HG02759 (cell line): Measurements from ENCODE around the gene SIPA1L3.
"Not testable (repeated sequence)": the region's sequence is repeated elsewhere in the genome, so short reads cannot be mapped to it uniquely, and the experiment has no call there.

ENCODE experiments used
- ATAC-seq: cut with Tn5 transposase; IDR thresholded peaks from one replicate; pipeline ENCODE4 v1.9.1; 2021; ENCODE audit warnings: mild to moderate bottlenecking, moderate library complexity; ENCODE audit not compliant: unreplicated experiment

The SIPA1L3 gene

DNA sequence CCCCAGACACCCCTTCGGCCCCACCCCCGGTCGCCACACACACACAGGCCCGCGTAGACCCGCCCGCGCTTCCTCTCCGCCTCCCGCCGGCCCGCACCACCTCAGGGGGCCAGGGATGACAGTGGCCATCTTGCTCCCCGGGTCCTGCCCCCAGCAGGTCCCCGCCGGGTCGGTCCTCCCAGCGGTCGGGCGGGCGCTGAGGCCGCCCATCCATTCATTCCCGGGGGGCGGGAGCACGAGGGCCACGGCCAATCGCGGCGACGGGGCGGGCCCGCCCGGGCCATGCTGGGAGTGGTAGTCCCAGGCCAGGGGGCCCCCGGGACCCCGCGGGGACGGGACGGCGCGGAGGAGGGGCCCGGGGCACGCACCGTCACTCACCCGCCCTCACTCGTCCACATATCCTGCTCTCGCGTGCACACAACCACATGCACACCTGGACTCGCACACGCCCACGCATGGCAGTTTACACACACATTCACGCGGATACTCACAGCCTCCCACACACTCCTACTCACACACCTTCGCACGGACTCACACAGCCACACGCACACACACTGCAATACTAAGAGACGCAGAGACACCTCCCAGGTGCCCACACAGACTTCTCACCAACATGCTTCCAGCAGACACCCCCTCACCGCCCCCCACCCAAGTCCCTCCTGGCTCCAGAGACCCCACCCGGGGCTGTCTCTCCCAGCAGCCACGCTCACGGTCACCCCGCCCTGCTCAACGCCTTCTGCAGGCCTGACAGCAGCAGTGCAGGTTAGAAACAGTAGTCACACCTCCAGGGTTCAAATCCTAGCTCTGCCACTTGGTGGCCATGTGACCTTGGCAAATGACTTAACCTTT, 317.2 kb downstream of the SIPA1L3 start, which contains the start of gene DPF1:
Gene DPF1 (minus strand): TSS at position 209 of the 849 bp plus-strand sequence. CDS start 80 bp downstream, at position 129.
- ATAC-seq: peak; percentile 87

DNA sequence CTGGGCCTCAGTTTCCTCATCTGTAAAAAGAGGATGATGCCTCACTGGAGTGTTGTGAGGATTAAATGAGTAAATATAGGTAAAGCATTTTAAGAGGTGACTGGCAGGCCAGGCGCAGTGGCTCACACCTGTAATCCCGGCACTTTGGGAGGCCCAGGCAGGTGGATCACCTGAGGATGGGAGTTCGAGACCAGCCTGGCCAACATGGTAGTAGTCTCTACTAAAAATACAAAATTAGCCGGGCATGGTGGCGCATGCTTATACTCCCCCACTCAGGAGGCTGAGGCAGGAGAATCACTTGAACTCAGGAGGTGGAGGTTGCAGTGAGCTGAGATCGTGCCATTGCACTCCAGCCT, 317.8 kb downstream of the SIPA1L3 start:
- ATAC-seq: not testable (repeated sequence)

DNA sequence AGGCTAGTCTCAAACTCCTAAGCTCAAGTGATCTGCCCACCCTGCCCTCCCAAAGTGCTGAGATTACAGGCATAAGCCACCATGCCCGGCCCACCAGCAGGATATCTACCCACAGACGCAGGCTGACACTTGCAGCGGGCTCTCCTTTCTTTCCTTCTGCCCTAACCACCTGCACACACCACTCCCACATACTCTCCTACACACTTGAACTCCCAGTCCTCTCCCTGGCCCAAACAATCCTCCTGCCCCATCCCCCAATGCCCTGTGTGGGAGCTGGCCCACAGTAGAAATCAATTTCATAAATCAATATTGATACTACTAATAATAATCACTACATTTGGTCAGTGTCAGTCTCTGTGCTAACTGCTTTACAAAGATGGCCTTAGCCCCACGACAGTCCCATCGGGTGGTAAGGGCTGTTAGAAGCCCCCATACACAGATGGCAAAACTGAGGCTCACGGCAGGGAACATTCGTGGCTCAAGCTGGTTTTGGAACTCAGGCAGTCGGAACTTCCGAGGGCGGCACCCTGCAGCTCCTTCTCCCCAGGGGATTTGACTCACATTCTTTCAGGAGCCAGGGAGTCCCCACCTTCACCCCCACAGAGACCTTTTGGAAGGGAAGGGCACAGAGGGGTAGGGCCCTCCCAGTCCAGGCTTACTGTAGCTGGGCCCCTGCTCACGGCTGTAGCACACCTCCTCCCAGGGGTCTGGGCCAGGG, 320.4 kb downstream of the SIPA1L3 start:
- ATAC-seq: no peak

DNA sequence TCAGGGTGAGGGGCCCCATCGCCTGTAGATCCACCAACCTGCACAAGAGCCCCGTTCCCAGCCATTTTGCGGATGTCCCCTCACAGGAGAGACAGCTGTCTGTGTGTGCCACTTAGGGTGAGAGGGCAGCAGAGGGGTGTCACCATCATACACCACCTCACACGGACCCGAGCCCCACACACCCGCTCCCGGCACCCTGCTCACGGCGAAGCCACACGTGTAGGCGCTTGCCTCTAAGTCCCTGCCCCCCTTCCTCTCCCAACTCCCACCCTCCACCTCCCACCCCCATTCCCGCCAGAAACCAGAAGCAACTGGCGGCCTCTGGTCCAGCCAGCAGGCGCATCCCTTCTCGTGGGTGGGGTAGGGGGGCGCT, 321.0 kb downstream of the SIPA1L3 start:
- no peak for ATAC-seq

DNA sequence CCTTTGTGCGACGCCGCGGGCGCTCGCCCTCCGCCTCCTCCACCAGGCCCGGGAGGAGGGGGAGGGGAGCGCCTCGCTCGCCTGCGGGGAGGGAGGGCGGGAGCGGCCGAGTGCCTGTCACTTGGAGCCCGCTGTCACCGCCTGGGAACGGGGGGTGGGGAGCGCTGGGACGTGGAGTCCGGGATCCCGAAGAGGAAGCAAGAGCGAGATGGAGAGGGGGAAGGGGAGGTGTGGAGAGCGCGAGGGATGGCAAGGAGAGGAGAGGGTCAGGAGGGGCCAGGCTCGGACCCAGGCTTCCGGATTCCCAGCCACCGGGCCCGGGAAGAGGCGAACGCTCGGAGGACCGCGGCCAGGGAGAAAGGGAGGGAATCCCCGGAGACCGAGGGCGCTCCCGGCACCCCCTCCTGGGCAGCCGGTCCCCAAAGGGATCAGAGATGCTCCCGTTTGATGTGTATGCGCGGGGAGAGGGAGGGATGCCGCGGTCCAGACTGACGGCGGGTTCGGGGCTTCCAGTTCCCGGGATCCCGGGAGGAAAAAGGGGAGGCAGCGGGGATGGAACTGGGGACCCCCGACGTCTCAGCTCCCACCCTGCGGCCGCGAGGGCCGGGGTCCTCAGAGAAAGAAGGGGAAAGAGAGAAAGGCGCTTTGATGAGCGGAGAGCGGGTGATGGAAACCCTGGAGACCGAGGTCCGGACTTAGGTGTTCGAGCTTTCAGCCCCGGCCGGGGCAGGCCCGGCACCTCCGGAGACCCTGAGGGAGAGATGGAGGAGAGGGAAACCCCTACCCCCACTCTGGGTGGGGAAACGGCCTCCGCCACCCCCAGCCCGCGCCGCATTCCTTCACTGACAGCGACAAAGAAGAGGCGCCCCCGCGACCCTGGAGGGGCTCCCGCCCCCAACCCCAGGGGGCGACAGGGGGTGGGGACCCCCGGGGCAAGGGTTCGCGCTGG, 321.8 kb downstream of the SIPA1L3 start:
- ATAC-seq: no peak

DNA sequence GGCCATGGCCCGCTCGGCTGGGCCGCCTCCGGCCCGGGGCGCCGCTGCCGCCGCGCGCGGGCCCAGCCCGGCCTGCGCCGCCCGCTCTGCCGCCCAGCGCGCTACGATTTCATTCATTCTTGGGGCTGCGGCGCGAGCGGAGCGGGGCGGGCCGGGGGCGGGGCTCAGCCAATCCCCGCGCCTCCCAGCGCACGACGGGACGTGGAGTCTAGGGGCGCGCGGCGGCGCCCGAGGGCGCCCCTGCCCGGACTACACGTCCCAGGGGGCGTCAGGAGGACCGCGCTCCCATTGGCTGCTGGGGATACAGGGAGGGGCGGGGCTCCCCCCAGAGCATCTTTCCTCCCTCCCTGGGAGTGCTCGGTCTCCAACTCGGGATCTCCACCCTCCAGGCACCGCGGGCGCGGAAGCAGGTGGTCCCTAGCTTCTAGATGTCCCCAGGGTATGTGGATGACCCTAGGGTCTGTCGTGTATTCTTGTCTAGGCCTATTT, 322.6 kb downstream of the SIPA1L3 start:
- peak; percentile 89 for ATAC-seq

DNA sequence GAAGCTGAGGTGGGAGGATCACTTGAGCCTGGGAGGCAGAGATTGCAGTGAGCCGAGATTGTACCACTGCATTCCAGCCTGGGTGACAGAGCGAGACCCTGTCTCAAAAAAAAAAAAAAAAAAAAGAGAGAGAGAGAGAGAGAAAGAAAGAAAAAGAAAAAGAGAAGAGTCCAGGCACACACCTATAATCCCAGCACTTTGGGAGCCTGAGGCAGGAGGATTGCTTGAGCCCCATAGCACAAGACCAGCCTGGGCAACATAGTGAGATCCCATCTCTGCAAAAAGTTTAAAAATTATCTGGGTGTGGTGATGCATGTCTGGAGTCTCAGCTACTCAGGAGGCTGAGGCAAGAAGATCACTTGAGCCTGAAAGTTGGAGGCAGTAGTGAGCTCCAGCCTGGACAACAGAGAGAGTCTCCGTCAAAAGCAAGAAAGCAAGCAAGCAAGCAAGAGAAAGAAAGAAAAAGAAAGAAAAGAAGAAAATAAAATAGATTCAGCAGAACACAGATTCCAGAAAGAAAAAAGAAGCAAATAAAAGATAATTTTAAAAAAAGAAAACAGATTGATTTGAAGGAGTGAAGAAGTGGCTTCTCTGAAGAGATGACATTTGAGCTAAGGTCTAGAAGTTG, 323.6 kb downstream of the SIPA1L3 start:
- not testable (repeated sequence) for ATAC-seq

DNA sequence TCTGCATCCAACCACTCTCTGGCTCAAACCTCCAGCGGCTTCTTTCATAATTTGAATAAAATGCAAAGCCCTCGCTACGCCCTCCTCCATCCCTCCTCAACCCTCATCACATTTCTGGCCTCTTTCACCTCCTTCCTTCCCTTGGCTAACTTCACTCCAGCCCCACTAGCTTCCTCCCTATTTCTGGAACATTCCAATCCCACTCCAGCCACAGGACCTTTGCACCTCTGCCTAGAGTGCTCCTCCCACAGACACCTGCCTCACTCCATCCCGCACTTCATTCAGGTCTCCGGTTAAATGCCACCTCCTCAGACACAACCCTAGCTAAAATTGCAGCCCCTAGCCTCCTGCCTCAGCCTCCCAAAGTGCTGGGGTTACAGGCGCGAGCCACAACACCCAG, 324.9 kb downstream of the SIPA1L3 start:
- no peak for ATAC-seq

DNA sequence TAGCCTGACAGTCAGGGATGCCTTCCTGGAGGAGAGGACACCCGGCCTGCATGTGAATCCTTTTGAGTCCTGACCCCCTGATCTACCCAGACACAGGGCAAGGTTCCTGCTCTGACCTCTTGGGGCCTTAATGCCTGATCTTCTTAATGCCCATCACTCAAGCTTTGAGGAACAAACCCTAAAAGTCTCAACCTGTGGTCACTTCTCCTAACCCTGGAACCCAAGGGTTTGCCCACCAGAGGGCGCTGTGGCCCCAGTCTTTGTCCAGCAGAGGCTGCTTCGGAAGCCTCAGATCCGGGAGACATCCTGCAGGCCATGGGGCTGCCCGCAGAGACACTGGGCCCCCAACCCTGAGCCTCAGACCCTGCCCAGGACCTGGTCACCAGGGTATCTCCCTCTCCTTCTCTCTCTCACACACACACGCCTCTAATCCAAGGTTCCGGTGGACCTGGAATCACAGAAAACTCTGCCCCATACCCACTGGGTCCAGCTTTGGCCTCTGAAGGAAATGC, 326.8 kb downstream of the SIPA1L3 start:
- no peak for ATAC-seq

DNA sequence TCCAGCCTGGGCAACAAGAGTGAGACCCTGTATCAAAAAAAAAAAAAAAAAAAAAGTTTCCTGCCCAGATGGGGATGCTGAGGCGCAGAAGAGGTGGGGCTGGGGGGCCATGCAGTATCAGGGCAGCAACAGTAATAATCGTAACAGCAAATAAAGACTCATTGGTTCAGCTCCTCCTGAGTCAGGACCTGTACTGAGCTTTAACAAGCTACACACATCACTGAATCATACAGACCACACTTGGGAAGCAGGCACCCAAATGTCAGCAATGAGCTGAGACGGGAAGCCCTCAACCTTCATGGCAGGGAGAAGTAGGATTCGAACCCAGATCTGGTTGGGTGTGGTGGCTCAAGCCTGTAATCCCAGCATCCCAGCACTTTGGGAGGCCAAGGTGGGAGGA, 327.6 kb downstream of the SIPA1L3 start:
- ATAC-seq: no peak

DNA sequence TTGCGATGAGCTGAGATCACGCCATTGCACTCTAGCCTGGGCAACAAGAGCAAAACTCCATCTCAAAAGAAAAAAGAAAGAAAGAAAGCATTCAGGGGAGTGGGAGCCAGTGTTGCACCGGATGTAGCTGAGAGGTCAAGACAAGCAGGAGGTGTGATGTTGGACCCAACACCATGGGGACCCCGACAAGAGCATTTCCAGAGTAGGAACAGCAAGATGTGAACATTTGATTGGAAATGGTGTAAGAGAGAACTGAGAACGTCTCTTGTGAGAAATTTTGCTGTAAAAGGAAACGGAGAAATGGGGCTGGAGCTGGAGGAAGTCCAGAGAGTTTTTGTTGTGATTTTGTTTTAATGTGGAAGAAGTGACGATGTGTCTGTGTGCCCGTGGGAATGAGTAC, 332.8 kb downstream of the SIPA1L3 start:
- ATAC-seq: no peak

DNA sequence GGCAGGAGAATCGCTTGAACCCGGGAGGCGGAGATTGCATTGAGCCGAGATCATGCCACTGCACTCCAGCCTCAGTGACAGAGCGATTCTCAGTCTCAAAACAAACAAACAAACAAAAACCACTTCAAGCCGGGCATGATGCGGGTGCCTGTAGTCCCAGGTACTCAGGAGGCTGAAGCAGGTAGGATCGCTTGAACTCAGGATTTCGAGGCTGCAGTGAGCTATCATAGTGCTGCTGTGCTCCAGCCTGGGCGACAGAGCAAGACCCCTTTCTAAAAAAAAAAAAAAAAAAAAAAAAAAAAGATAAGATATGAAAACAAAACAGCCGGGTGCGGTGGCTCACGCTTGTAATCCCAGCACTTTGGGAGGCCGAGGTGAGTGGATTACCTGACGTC, 336.3 kb downstream of the SIPA1L3 start:
- no peak for ATAC-seq

DNA sequence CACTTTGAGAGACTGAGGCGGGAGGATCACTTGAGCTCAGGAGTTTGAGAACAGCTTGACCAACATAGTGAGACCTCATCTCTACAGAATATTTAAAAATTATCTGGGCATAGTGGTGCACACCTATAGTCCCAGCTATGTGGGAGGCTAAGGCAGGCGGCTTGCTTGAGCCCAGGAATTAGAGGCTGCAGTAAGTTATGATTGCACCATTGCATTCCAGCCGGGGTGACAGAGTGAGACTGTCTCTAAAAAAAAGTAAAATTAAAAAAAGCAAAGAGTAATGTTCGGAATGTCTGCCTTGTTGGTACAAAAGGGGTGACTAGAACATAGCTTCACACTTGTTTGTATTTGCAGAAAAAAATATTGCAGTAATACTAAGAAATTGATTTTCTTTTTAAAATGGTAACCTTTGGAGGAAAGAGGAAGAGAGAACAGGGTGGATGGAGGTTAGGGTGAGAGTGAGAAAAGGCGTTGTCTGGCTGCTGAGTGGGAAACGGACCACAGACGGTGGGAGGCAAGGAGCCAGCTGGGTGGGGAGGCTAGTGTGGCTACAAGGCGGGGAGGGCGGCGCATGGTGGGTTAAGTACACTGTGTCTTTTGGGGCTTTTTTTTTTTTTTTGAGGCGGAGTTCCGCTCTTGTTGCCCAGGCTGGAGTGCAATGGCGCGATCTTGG, 339.0 kb downstream of the SIPA1L3 start:
- ATAC-seq: no peak

DNA sequence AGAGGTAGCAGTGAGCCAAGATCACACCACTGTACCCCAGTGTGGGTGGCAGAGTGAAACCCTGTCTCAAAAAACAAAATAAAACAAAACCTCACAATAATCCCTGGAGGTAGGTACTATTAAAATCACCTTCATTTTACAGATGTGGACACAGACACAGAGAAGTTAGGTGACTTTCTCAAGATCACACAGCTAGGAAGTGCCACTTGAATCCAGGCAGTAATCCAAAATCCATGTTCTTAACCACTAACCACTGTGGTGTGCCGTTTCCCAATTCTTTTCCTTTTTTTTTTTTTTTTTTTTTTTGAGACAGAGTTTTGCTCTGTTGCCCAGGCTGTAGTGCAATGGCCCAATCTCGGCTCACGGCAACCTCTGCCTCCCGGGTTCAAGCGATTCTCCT, 340.1 kb downstream of the SIPA1L3 start:
- ATAC-seq: no peak

DNA sequence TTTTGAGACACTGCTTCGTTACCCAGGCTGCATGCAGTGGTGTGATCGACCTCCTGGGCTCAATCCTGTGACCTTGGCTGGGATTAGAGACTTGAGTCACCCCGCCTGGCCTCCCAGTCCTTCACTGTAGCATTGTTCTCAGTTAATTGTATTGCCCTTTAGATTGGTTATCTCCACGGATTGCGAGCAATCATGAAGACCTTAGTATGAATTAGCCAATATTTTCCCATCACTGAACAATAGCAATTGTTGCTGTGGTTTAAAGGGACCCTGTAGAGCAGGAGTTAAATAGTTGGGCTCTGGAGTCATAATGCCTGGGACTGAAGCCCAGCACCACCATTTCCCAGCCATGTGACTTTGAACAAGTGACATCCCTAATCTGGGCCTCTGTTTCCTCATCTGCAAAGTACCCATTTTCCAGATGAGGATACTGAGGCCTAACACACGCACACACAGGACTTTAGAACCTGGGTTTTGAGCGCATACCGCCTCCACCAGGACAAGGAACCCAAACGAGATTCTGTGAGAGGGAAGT, 340.8 kb downstream of the SIPA1L3 start:
- no peak for ATAC-seq

DNA sequence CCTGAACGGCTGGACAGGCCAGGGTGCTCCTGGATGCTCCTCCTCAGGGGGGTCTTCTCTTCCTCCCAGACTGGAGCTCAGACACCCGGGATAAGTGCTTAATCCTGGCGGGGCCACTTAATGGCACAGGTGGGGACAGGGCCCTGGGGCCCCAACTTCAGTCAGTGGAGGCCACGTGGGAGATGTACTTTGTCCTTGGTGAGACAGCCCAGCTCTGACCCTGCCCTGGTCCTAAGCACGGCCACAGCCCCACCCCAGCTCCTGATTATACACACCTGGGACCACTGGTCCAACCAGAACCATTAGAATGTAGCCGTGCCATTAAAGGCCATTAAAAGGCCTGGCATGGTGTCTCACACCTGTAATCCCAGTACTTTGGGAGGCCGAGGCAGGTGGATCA, 341.4 kb downstream of the SIPA1L3 start:
- no peak for ATAC-seq

DNA sequence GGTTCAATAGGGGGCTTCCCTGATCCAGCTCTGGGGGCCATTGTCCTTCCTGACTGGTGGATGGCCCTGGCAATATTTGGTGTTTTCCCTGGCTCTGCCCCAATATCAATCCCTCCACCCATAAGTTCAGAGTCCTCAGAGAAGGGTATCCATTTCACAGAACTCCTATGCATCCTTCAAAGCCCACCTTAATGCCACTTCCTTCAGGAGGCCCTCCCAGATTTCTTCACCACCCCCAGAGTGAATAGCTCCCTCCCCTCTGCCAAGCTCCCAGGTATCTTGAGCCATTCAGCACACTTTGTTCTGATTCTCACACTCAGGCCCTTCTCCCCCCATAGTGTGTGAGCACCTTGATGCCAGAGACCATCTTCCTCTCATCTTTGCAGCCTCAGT, 343.4 kb downstream of the SIPA1L3 start:
- ATAC-seq: no peak

DNA sequence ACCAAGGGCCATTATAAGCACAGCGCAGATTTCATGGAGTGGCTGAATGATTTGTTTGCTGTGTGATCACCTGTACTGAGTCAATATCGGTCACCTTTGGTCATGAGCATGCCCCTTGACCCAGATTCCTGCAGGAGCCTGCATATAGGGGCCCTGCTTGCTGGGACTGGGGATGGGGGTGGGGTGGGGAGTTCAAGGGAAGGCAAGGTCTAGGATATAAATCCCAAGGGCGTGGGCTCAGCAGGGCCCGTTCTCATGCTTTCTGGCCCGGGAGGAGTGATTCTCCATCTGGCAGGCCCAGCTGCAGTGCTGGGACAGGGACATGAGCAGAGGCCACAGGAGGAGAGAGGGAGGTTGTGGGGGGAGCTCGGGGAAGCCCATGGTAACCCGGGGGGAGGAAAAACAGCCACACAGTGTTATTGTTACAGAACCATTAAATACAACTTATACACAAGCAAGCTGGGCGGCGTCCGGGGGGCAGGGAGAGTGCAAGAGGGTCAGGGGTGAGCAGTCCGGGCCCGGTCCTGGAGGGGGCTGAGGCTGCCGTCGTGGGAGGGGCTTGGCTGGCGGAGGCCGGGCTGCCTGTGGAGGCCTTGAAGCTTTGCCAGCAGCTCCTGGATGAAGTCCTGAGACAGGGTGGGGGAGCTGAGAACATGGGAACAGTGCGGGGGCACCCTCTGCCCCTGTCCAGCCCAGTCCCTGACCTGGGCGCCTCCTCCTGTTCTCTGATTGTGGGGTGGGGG, 344.0 kb downstream of the SIPA1L3 start:
- no peak for ATAC-seq

DNA sequence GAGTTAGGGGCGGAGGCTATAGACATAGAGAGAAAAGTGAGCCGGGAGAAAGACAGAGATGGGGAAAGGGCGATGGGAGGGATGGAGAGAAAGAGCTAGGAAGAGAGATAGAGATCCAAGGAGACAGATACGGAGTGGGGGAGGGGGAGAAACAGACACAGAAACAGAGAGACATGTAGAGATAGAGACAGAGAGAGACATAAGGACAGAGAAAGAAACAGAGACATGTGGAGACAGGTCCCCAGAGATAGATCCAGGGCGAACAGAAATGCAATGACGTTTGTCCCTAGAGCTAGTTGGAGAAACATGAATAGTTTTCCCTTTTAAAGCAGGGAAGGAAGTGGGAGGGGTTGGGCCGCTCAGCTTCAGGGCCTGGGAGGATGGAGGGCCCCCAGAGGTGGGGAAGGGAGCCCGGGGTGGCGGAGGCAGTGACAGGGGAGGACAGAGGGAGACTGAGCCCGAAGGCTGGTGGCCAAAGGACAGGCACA, 344.6 kb downstream of the SIPA1L3 start:
- no peak for ATAC-seq
